ENCODE data around the gene ACSL1. TPM values are rescaled to one million over a fixed set of nuclear protein-coding genes. Genes with fewer than 3 reads are reported as not detected.

The ACSL1 gene
- polyA plus RNA-seq, 1 experiment = 8.1 TPM

- DNase-seq (ENCODE audit: low read depth) = no peak
- POLR2A ChIA-PET = no interaction called here
- CTCF ChIA-PET = no interaction called here
- Histone ChIP-seq H3K27me3 (ENCODE audit: control insufficient read depth, insufficient read depth, low read length) (no peaks in the 10 kb centered on the region), H3K4me3 (ENCODE audit: low read depth, low read length) (no peak overlapping the region), H3K36me3 (ENCODE audit: control insufficient read depth, insufficient read depth, low read length) (no peaks in the 10 kb centered on the region)
- TF ChIP-seq CTCF (IDR thresholded peaks at IDR 0.05; ENCODE audit: insufficient read depth, low read depth, low read length) = no peak
Observed at GRCh38 chr4:184775854-184776555, 49.8 kb downstream of the ACSL1 start.

GRCh38 chr4:184774152-184774551 lies 51.6 kb downstream of the ACSL1 start:
- ChIA-PET POLR2A (no interaction called here), CTCF (interaction anchor here (0.9 kb wide), 1 partner anchor 27 kb away, joined by 3 read pairs; no protein-coding TSS in a partner anchor)
- no peak for DNase-seq (ENCODE audit: low read depth)
- Histone ChIP-seq H3K4me3 (ENCODE audit: low read depth, low read length) (no peak overlapping the region), H3K36me3 (ENCODE audit: control insufficient read depth, insufficient read depth, low read length) (no peaks in the 10 kb centered on the region; the same call in 1 of the 2 replicates), H3K27me3 (ENCODE audit: control insufficient read depth, insufficient read depth, low read length) (no peaks in the 10 kb centered on the region)
- no peak for TF ChIP-seq CTCF (IDR thresholded peaks at IDR 0.05; ENCODE audit: insufficient read depth, low read depth, low read length)

- ChIA-PET CTCF (no interaction called here), POLR2A (no interaction called here)
- Histone ChIP-seq H3K36me3 (ENCODE audit: control insufficient read depth, insufficient read depth, low read length) (no peaks in the 10 kb centered on the region; the same call in 1 of the 2 replicates), H3K4me3 (ENCODE audit: low read depth, low read length) (no peak overlapping the region), H3K27me3 (ENCODE audit: control insufficient read depth, insufficient read depth, low read length) (no peaks in the 10 kb centered on the region)
- no peak for TF ChIP-seq CTCF (IDR thresholded peaks at IDR 0.05; ENCODE audit: insufficient read depth, low read depth, low read length)
- DNase-seq (ENCODE audit: low read depth) = no peak
Observed at GRCh38 chr4:184771416-184771815, 54.4 kb downstream of the ACSL1 start.

- H3K36me3 ChIP-seq (ENCODE audit: control insufficient read depth, insufficient read depth, low read length) = peaks cover 2% of the 10 kb centered on the region; the same call in 1 of the 2 replicates
- ChIA-PET POLR2A (no interaction called here), CTCF (no interaction called here)
- H3K4me3 ChIP-seq (ENCODE audit: low read depth, low read length) = no peak overlapping the region
- no peaks in the 10 kb centered on the region for H3K27me3 ChIP-seq (ENCODE audit: control insufficient read depth, insufficient read depth, low read length)
- DNase-seq (ENCODE audit: low read depth) = no peak
- no peak for TF ChIP-seq CTCF (IDR thresholded peaks at IDR 0.05; ENCODE audit: insufficient read depth, low read depth, low read length)
Observed at GRCh38 chr4:184769141-184769765, 56.5 kb downstream of the ACSL1 start.

- H3K4me3 ChIP-seq (ENCODE audit: low read depth, low read length) = no peak overlapping the region
- ChIA-PET POLR2A (no interaction called here), CTCF (no interaction called here)
- H3K27me3 ChIP-seq (ENCODE audit: control insufficient read depth, insufficient read depth, low read length) = no peaks in the 10 kb centered on the region
- peaks cover 2% of the 10 kb centered on the region; the same call in 1 of the 2 replicates for H3K36me3 ChIP-seq (ENCODE audit: control insufficient read depth, insufficient read depth, low read length)
- no peak for DNase-seq (ENCODE audit: low read depth)
- no peak for TF ChIP-seq CTCF (IDR thresholded peaks at IDR 0.05; ENCODE audit: insufficient read depth, low read depth, low read length)
Observed at GRCh38 chr4:184768296-184768695, 57.5 kb downstream of the ACSL1 start.

All from BJ (cell line).